Uterus (tissue), 4 donors: Measurements from ENCODE around the gene KCND3. TPM values are rescaled to one million over a fixed set of nuclear protein-coding genes. Genes with fewer than 3 reads are reported as not detected.

Experiments
- DNase-seq, 2 donors: peaks; one replicate each; pipeline ENCODE4 v3.0.0-alpha.2; 2019 to 2020
- H3K27ac ChIP-seq, 2 donors: fragments of 200-600 bp; sonication (generic); 1 replicate in 1 of 2; 2 replicates in 1 of 2; pipeline ENCODE4 v1.5.1; 2016 to 2018
- H3K27me3 ChIP-seq, 2 donors: fragments of 200-600 bp; sonication (generic); one replicate each; pipeline ENCODE4 v1.5.1; 2018 to 2019; ENCODE audit warnings: control low read depth in 1 of 2
- H3K36me3 ChIP-seq, 2 donors: fragments of 200-600 bp; sonication (generic); one replicate each; pipeline ENCODE4 v1.5.1; 2019; ENCODE audit warnings: control low read depth in 1 of 2
- H3K4me1 ChIP-seq, 2 donors: fragments of 200-600 bp; sonication (generic); one replicate each; pipeline ENCODE4 v1.5.1; 2018 to 2019; ENCODE audit warnings: control low read depth in 1 of 2
- H3K4me3 ChIP-seq, 2 donors: fragments of 200-600 bp; sonication (generic); 1 replicate in 1 of 2; 2 replicates in 1 of 2; pipeline ENCODE4 v1.5.1; 2018 to 2019; ENCODE audit warnings: mild to moderate bottlenecking in 1 of 2
- H3K9me3 ChIP-seq, 2 donors: fragments of 200-600 bp; sonication (generic); one replicate each; pipeline ENCODE4 v1.5.1; 2019; ENCODE audit warnings: control low read depth in 1 of 2
- POLR2A ChIP-seq, 2 donors: fragments of 450-650 bp; IDR thresholded peaks; one replicate each; pipeline ENCODE4 v1.6.1; 2016; ENCODE audit warnings: antibody characterized with exemption in 2 of 2, mild to moderate bottlenecking in 1 of 2, moderate library complexity in 1 of 2
- intact Hi-C: fragments of 100-400 bp; cut with DNase I; formaldehyde crosslinking; loops from one replicate; pipeline ENCODE4 v1.15.1; 2023; ENCODE audit warnings: low total_unique reads
- total RNA-seq, 4 donors: library from RNA; depleted of rRNA in 3 of 4; stranded (reverse); fragments of >200 nt in 3 of 4; gene quantifications; one replicate each; pipeline versions ENCODE4 v1.1.0 to v1.2.4, GENCODE V29; 2014 to 2023
- TF ChIP-seq, protein P1 (sequence below), 4 experiments: fragments of 200-600 bp in 2 of 4; fragments of 450-650 bp in 2 of 4; sonication (generic) in 2 of 4; IDR thresholded peaks; one replicate each; pipeline ENCODE4 v1.5.1; 2016 to 2019; ENCODE audit warnings: antibody characterized with exemption in 4 of 4, mild to moderate bottlenecking in 2 of 4, moderate library complexity in 1 of 4
- donor health status: DM: yes; HTN: yes; CAD: no.

KCND3 gene
- total RNA-seq, 4 donors from 2014 or later: 5.0 to 13.5 (median 7.2) TPM

- Histone ChIP-seq H3K27ac (no peak overlapping the region), H3K27me3 (no peaks in the 10 kb centered on the region), H3K9me3 (no peaks in the 10 kb centered on the region), H3K36me3 (no peaks in the 10 kb centered on the region), H3K4me1 (no peaks in the 10 kb centered on the region), H3K4me3 (no peak overlapping the region)
- no peak for TF ChIP-seq POLR2A (IDR thresholded peaks at IDR 0.05)
- TF ChIP-seq, protein P1, sequence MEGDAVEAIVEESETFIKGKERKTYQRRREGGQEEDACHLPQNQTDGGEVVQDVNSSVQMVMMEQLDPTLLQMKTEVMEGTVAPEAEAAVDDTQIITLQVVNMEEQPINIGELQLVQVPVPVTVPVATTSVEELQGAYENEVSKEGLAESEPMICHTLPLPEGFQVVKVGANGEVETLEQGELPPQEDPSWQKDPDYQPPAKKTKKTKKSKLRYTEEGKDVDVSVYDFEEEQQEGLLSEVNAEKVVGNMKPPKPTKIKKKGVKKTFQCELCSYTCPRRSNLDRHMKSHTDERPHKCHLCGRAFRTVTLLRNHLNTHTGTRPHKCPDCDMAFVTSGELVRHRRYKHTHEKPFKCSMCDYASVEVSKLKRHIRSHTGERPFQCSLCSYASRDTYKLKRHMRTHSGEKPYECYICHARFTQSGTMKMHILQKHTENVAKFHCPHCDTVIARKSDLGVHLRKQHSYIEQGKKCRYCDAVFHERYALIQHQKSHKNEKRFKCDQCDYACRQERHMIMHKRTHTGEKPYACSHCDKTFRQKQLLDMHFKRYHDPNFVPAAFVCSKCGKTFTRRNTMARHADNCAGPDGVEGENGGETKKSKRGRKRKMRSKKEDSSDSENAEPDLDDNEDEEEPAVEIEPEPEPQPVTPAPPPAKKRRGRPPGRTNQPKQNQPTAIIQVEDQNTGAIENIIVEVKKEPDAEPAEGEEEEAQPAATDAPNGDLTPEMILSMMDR (IDR thresholded peaks at IDR 0.05): no peak
- DNase-seq: no peak
- intact Hi-C loops: no loop called here
Measured at GRCh38 chr1:111814305-111814628, 175.2 kb downstream of the KCND3 start.

GRCh38 chr1:111813440-111814304 lies 175.8 kb downstream of the KCND3 start:
- Histone ChIP-seq H3K9me3 (no peaks in the 10 kb centered on the region), H3K27me3 (no peaks in the 10 kb centered on the region), H3K27ac (no peak overlapping the region), H3K4me1 (no peaks in the 10 kb centered on the region), H3K36me3 (no peaks in the 10 kb centered on the region), H3K4me3 (no peak overlapping the region)
- no peak for DNase-seq
- intact Hi-C loops: no loop called here
- TF ChIP-seq, protein P1 (IDR thresholded peaks at IDR 0.05): no peak
- TF ChIP-seq POLR2A (IDR thresholded peaks at IDR 0.05): no peak

GRCh38 chr1:111812306-111812705 lies 177.2 kb downstream of the KCND3 start:
- Histone ChIP-seq H3K4me3 (no peak overlapping the region), H3K27me3 (no peaks in the 10 kb centered on the region), H3K27ac (no peak overlapping the region), H3K4me1 (no peaks in the 10 kb centered on the region), H3K36me3 (no peaks in the 10 kb centered on the region), H3K9me3 (no peaks in the 10 kb centered on the region)
- TF ChIP-seq POLR2A (IDR thresholded peaks at IDR 0.05): no peak
- TF ChIP-seq, protein P1 (IDR thresholded peaks at IDR 0.05): no peak
- intact Hi-C loops: no loop called here
- DNase-seq: no peak

DNA sequence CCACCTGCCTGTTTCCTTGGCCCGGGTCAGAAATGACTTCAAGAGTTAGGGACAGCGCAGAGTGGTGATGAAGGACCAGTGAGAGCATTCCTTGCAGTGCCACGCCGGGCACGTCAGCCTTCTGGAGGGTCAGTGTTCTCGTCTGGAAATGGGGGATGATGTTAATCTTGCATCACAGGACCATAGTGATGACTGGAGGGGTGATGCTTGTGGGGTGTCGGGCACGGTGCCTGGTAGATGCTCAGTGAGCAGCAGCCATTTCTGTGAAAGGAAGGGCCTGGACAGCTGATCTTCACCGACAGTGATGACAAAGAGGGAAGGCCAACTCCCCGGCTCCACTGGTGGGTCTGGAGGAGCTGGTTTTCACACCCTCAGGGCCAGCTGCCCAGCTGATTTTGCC lies 177.6 kb downstream of the KCND3 start:
- Histone ChIP-seq H3K27me3 (no peaks in the 10 kb centered on the region), H3K36me3 (no peaks in the 10 kb centered on the region), H3K4me3 (no peak overlapping the region), H3K27ac (no peak overlapping the region), H3K4me1 (no peaks in the 10 kb centered on the region), H3K9me3 (no peaks in the 10 kb centered on the region)
- intact Hi-C loops: no loop called here
- TF ChIP-seq, protein P1 (IDR thresholded peaks at IDR 0.05): no peak
- no peak for TF ChIP-seq POLR2A (IDR thresholded peaks at IDR 0.05)
- DNase-seq: no peak

DNA sequence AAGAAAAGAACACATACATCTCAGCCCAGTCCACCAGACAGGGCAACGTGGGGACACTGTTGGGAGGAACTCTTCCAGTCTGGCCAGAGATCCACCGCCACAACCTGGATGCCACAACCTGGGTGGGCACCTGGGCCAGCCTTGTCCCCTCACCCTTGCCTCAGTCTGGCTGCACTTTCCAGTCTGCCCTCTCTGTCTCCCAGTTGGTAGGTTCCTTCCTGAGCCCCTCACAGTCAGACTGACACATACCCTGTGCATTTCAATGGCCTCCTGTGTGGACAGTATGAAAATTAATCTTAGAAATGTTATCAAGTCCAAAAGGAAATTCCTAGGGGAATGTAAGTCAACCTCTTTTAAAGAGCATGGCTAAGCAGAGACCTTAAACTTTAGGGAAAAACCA lies 184.2 kb downstream of the KCND3 start:
- H3K9me3 ChIP-seq: no peaks in the 10 kb centered on the region
- H3K4me1 ChIP-seq: no peaks in the 10 kb centered on the region
- intact Hi-C loops: no loop called here
- no peak for DNase-seq
- no peak overlapping the region for H3K27ac ChIP-seq
- no peak for TF ChIP-seq POLR2A (IDR thresholded peaks at IDR 0.05)
- no peaks in the 10 kb centered on the region for H3K27me3 ChIP-seq
- H3K4me3 ChIP-seq: no peak overlapping the region
- H3K36me3 ChIP-seq: no peaks in the 10 kb centered on the region
